GM23338 (cell line): ENCODE data around the gene UBL7. TPM values are rescaled to one million over a fixed set of nuclear protein-coding genes. Genes with fewer than 3 reads are reported as not detected.

Source experiments
- JUNB ChIP-seq: IDR thresholded peaks from one replicate; pipeline ENCODE4 v1.6.1; 2016; ENCODE audit warnings: antibody characterized with exemption; ENCODE audit not compliant: unreplicated experiment
- POLR2AphosphoS5 ChIP-seq: IDR thresholded peaks from 2 replicates; pipeline ENCODE4 v1.6.1; 2016; ENCODE audit warnings: antibody characterized with exemption, low read depth
- REST ChIP-seq: IDR thresholded peaks from one replicate; pipeline ENCODE4 v1.6.1; 2018; ENCODE audit warnings: antibody characterized with exemption; ENCODE audit not compliant: unreplicated experiment
- polyA plus RNA-seq: library from polyadenylated mRNA; unstranded; fragments of >200 nt; fragmentation: Nextera tagmentation; extraction: Ambion mirVana; gene quantifications from 2 replicates; pipeline ENCODE4 v1.2.1, GENCODE V29; 2016
- total RNA-seq: library from RNA; depleted of rRNA; stranded (reverse); fragments of >200 nt; shearing (Covaris generic); gene quantifications from 2 replicates; pipeline ENCODE4 v1.2.3, GENCODE V29; 2014
- TF ChIP-seq, protein P1 (sequence below): fragments of 250-450 bp; sonication (Bioruptor Pico); IDR thresholded peaks from 2 replicates; pipeline ENCODE4 v1.5.0; 2020; ENCODE audit warnings: mild to moderate bottlenecking, moderate library complexity

The UBL7 gene
- total and polyA plus RNA-seq, 2 experiments from 2014 or later = 73.7 to 99.2 TPM

- TF ChIP-seq, protein P1, sequence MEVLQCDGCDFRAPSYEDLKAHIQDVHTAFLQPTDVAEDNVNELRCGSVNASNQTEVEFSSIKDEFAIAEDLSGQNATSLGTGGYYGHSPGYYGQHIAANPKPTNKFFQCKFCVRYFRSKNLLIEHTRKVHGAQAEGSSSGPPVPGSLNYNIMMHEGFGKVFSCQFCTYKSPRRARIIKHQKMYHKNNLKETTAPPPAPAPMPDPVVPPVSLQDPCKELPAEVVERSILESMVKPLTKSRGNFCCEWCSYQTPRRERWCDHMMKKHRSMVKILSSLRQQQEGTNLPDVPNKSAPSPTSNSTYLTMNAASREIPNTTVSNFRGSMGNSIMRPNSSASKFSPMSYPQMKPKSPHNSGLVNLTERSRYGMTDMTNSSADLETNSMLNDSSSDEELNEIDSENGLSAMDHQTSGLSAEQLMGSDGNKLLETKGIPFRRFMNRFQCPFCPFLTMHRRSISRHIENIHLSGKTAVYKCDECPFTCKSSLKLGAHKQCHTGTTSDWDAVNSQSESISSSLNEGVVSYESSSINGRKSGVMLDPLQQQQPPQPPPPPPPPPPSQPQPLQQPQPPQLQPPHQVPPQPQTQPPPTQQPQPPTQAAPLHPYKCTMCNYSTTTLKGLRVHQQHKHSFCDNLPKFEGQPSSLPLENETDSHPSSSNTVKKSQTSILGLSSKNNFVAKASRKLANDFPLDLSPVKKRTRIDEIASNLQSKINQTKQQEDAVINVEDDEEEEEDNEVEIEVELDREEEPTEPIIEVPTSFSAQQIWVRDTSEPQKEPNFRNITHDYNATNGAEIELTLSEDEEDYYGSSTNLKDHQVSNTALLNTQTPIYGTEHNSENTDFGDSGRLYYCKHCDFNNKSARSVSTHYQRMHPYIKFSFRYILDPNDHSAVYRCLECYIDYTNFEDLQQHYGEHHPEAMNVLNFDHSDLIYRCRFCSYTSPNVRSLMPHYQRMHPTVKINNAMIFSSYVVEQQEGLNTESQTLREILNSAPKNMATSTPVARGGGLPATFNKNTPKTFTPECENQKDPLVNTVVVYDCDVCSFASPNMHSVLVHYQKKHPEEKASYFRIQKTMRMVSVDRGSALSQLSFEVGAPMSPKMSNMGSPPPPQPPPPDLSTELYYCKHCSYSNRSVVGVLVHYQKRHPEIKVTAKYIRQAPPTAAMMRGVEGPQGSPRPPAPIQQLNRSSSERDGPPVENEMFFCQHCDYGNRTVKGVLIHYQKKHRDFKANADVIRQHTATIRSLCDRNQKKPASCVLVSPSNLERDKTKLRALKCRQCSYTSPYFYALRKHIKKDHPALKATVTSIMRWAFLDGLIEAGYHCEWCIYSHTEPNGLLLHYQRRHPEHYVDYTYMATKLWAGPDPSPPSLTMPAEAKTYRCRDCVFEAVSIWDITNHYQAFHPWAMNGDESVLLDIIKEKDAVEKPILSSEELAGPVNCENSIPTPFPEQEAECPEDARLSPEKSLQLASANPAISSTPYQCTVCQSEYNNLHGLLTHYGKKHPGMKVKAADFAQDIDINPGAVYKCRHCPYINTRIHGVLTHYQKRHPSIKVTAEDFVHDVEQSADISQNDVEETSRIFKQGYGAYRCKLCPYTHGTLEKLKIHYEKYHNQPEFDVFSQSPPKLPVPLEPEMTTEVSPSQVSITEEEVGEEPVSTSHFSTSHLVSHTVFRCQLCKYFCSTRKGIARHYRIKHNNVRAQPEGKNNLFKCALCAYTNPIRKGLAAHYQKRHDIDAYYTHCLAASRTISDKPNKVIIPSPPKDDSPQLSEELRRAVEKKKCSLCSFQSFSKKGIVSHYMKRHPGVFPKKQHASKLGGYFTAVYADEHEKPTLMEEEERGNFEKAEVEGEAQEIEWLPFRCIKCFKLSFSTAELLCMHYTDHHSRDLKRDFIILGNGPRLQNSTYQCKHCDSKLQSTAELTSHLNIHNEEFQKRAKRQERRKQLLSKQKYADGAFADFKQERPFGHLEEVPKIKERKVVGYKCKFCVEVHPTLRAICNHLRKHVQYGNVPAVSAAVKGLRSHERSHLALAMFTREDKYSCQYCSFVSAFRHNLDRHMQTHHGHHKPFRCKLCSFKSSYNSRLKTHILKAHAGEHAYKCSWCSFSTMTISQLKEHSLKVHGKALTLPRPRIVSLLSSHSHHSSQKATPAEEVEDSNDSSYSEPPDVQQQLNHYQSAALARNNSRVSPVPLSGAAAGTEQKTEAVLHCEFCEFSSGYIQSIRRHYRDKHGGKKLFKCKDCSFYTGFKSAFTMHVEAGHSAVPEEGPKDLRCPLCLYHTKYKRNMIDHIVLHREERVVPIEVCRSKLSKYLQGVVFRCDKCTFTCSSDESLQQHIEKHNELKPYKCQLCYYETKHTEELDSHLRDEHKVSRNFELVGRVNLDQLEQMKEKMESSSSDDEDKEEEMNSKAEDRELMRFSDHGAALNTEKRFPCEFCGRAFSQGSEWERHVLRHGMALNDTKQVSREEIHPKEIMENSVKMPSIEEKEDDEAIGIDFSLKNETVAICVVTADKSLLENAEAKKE (CRISPR knock-in tag) = no peak
- TF ChIP-seq REST (no peak), POLR2AphosphoS5 (no peak), JUNB (no peak)
These were observed 26.5 kb downstream of the UBL7 start (continued) for GRCh38 chr15:74434263-74435136.
